GM18870 (cell line): ENCODE data around the gene SORCS1.

Source experiments
- ATAC-seq: cut with Tn5 transposase; IDR thresholded peaks from one replicate; pipeline ENCODE4 v1.9.1; 2021; ENCODE audit warnings: moderate library complexity; ENCODE audit not compliant: unreplicated experiment

The SORCS1 gene

DNA sequence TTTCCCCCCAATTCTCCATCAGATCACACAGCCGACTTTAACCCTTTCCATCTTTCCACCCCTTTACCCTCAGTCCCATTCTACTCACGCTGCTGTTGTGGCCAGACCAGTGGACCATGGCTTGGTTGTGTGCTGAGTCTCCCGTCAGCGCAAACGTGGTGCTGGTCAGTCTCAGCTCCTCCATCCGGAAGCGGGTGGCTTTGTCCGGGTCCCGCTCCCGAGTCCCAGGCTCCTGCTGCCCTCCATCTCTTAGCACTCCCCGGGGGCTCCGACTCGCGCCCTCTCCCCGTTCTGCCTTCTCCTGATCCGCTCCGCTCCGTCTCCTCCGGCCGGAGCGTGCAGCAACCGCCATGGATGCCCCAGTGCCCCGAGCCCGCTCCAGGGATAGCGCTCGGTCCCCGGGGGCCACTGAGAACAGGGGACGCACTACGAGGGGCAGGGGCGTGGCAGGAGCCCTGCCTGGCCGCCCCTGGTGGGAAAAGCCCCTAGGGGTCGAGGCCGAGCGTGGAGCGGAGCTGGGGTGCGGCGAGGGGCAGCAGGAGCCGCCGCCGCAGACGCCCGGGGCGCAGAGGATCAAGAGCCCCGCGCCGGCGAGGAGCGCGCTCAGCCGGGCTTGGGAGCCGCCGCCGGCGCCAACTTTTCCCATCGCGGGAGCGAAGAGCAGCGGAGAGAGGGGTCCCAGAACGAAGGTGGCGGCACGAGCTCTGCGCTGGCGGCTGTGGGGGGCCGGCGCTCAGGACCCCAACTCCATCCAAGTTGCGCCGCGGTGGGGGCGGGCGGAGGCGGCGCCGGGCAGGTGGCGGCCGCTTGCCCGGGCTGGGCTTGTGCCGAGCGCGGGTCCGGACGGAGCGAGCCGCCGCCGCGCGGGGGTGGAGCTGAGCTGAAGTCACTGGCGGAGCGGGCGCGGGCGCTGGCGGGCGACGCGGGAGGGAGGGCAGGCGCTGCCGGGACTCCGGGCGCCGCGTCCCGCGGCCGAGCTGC, at the start of gene SORCS1:
Gene SORCS1 (minus strand): TSS at position 826 of the 981 bp plus-strand sequence.
- no peak for ATAC-seq

DNA sequence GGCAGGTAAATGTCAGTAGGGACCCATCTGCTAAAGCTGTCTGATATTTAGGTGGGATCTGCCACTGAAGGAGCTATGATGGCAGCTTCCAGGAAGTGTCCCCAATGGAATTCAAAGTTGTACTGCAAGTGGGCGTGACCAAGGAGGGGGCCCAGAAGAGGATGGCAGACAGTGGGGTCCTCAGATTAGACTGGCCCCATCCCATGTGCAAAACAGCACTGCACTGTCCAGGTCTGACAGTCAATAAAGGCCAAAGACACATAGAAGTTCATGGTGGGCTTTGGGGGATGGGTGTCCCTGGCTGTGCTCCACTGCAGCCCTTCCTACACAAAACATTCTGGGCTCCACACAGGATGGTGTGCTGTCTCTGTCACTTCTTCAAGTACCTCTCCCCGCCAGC, 49.8 kb upstream of the SORCS1 start:
- ATAC-seq, result no peak

- ATAC-seq, result no peak
Observed at GRCh38 chr10:107213861-107214260, 49.4 kb upstream of the SORCS1 start.

DNA sequence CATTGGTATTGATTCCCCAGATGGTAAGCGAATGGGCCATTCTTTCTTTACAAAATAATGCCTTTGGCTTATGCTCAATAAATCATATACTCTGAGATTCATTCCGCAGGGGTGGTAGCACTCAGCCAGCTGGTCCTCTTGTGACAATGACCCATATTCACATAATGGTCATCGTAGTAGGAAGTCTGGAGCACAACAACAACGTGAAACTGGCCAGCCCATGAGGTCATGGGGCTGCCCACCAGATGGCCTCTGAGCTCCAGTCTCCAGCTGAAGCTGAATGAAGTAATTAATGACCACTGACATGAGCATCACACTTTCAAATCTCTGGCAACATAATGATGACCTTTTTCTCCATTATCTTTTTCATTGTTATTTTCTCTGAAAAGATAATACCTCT, 42.3 kb upstream of the SORCS1 start:
- ATAC-seq, result no peak

DNA sequence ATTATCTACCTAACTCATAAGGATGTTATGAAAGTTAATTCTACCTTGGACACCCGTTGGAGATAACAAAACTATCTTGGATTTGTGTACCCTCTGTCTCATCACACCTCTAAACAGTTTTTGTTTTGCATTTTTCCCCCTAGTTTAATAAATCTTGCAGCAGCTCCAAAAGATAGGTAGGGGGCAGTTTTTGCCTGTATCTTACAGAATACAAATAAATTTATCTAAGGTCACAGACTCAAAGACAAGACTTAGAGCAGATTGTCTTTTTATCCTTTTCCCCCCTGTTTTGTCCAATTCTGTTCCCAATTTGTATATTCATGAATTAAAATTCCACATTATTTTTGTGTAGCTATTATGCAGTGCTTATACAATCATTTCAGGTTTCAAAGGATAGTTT, 5.0 kb upstream of the SORCS1 start:
- ATAC-seq, result no peak

DNA sequence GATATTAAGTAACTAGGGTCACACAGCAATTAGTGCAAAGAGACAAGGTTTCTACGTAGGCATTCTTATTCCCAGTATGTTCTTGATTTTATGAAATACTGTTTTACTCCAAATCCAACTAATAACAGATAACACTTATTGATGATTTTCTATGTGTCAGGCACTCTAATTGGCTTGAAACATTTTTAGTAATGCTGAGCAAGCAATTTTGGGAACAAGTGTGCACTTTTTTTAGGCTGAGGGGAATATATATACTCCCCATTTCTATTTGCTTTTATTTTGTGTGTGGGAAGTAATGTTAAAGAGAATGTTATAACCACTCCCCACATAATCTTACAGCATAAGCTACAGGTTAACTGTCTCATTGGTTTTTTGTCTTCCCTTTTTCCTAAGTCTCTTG, 4.2 kb upstream of the SORCS1 start:
- ATAC-seq, result no peak

DNA sequence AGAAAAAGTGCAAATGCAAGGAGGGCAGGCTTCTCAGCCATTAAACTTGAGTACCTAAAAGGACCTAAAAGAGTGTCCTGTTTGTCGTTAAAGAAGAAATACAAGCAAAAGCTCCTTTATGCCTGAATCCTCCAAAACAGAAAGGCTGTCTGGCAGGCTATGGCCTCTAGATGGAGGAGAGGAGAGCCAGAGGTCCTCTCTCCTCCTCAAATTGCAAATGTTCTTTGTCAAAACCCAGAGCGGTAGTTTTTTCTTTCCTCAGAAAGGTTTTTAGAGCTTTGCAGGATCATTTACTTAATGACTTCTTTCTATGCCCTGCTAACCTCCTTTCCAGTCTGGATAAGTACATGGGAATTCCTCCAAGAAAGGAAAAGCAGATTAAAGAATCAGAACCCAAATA, 1.9 kb upstream of the SORCS1 start:
- no peak for ATAC-seq

- ATAC-seq, result no peak
Observed at GRCh38 chr10:107164992-107165391, 486 bp upstream of the SORCS1 start.

- no peak for ATAC-seq
Observed at GRCh38 chr10:107163076-107163855, 1.2 kb downstream of the SORCS1 start.

- no peak for ATAC-seq
Observed at GRCh38 chr10:107160866-107161265, 3.6 kb downstream of the SORCS1 start.

GRCh38 chr10:107159871-107160270, 4.6 kb downstream of the SORCS1 start:
- ATAC-seq, result no peak

DNA sequence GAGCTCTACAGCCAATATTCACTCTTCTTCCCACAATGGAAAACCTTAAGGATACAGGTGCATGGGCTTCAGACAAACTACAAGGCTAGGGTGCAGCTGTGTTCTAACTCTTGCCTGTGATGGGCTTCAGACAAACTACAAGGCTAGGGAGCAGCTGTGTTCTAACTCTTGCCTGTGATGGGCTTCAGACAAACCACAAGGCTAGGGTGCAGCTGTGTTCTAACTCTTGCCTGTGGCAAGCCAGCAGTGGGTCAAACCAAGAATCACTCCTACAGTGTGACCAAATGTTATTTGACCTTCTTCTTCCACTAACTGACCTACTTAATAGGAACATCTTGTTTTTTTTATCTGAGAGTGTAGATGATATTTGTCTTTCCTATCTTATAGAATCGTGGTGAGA, 7.4 kb downstream of the SORCS1 start:
- no peak for ATAC-seq

DNA sequence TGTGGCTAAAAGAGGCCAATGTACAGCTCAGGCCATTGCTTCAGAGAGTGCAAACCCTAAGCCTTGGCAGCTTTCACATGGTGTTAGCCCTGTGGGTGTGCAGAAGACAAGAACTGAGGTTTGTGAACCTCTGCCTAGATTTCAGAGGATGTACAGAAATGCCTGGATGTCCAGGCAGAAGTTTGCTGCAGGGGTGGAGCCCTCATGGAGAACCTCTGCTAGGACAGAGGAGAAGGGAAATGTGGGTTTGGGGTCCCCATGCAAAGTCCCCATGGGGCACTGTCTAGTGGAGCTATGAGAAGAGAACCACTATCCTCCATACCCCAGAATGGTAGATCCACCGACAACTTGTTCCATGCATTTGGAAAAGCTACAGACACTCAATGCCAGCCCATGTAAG, 12.4 kb downstream of the SORCS1 start:
- no peak for ATAC-seq

GRCh38 chr10:107148906-107149305, 15.6 kb downstream of the SORCS1 start:
- ATAC-seq, result no peak

DNA sequence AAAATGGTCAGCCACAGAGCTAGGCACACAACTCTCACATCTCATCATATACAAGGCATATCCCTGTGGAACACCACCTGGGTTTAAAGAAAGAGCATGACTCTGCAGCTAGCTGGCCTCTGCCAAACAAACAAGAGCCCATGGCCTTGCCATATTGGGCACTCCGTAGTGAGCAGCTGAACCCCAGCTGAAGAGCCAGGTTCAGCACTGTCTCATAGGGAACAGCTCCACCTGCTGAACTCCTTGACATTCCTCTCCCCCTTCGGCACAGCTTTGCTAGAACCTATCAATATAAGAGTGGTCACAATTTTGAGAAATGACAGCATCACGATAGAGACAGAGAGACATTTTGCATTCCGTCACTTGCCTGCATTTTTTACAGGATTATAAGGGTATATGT, 20.0 kb downstream of the SORCS1 start:
- ATAC-seq, result no peak

DNA sequence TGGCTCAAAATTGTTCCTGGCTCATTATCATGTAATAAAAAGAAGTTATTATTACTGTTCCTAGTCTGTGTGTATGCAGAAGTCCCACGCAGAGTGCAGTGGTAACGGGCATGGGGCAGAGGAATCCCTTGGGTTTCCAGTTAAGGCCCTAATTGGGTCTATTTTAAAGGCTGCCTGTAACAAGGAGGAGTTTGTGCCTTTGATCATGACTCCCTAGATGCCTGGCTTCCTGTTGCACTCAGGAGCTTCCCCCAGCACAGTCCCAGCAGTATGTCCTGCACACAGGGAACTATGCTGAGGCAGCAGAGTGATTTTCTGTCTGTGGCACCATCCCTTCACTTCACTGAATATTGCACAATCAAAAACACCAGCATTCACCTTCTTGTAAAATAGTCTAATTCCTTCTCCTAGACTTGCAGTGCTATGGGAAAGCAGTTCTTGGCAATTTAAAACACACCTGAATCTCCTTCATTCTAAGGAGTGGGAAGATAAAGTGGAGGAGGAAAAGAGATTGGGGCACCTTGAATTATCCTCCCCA, 22.9 kb downstream of the SORCS1 start:
- ATAC-seq, result no peak

- ATAC-seq, result no peak
Observed at GRCh38 chr10:107139237-107139636, 25.3 kb downstream of the SORCS1 start.

- no peak for ATAC-seq
Observed at GRCh38 chr10:107133656-107134055, 30.9 kb downstream of the SORCS1 start.

DNA sequence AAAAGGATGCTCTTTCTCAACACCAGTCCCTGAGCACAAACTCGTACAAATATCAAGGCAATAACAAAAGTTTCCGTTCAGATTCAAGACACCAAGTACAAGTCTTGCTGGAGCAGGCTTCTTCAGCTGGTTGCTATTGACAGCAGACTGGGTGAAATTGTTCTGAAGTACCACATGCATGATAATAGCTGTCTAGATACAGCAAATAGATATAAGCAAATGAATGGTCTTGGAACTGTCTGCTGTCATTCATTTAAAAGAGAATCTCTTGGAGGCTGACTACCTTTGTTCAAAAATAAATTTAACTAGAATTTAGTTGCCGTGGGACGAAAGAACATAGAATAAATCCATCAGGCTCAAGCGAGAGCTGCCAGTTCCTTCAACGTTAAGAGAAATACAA, 35.5 kb downstream of the SORCS1 start:
- ATAC-seq, result no peak

DNA sequence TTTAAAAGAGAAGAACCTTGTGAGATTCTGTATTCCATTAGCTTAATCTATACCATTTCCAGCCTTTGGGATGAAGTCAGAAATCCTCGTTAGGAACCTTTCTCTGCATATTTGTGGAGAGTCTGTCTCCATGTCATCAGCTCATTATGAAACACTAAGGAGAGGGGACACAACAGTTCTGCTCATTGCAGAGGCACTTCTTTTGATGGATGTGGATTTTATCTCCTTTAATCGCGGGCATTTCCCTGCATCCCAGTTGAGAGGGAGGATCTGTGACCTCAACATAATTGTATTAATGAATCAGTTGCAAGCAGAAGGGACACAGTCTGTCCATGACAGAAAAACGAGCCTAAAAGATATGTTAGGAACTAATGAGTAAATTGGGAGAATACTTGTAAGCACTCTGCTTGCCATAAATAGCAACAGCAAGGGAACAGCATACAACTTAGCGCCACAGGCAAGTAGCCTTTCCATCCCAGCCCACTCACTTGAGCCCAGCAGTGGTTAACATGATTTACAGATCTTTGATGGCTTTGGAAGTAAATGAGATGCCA, 37.9 kb downstream of the SORCS1 start:
- no peak for ATAC-seq

DNA sequence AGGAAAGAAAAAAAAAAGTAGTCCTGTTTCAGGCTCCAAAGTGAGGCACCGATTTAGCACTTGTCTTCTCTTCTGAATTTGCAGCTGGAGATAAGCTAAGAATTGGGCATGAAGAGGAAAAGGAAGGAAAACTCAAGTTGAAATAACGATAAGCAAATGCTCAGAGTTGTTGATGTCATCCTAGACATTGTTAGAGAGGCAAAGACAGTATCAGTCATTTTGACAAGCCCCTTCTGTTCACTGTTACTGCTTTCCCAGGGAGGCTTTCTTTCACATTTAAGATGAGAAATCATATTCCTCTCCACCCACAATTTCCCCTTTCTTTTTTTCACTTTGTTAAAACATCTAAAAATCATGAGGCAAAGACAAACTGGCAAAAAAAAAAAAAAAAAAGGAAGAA, 41.8 kb downstream of the SORCS1 start:
- ATAC-seq, result no peak
